Sigmoid colon (tissue), 7 donors: ENCODE measurements around the gene MERTK. TPM values are rescaled to one million over a fixed set of nuclear protein-coding genes. Genes with fewer than 3 reads are reported as not detected.

Source experiments
- DNase-seq: peaks from one replicate; pipeline ENCODE4 v3.0.0-alpha.2; 2019
- H3K27ac ChIP-seq, 4 donors: fragments of 200-600 bp; sonication (generic); one replicate each; pipeline ENCODE4 v1.5.1; 2016 to 2019; ENCODE audit warnings: mild to moderate bottlenecking in 1 of 4
- H3K27me3 ChIP-seq, 3 donors: fragments of 200-600 bp; sonication (generic); one replicate each; pipeline ENCODE4 v1.5.1; 2019; ENCODE audit warnings: mild to moderate bottlenecking in 1 of 3
- H3K36me3 ChIP-seq, 4 donors: fragments of 200-600 bp; sonication (generic); one replicate each; pipeline ENCODE4 v1.5.1; 2016 to 2019
- H3K4me1 ChIP-seq, 4 donors: fragments of 200-600 bp; sonication (generic); one replicate each; pipeline ENCODE4 v1.5.1; 2017 to 2019
- H3K4me3 ChIP-seq, 4 donors: fragments of 200-600 bp; sonication (generic); one replicate each; pipeline ENCODE4 v1.5.1; 2017 to 2019; ENCODE audit warnings: mild to moderate bottlenecking in 2 of 4, moderate library complexity in 1 of 4
- H3K9me3 ChIP-seq, 4 donors: fragments of 200-600 bp in 3 of 4; sonication (generic) in 3 of 4; one replicate each; pipeline versions ENCODE4 v1.5.1 to v1.6.1; 2013 to 2019
- EP300 ChIP-seq, 4 donors: sonication (generic); formaldehyde crosslinking; IDR thresholded peaks; one replicate each; pipeline ENCODE4 v1.6.1; 2017; ENCODE audit warnings: antibody characterized with exemption in 4 of 4
- POLR2A ChIP-seq, 2 donors: fragments of 450-650 bp; IDR thresholded peaks; one replicate each; pipeline ENCODE4 v1.6.1; 2016; ENCODE audit warnings: antibody characterized with exemption in 2 of 2, mild to moderate bottlenecking in 2 of 2, moderate library complexity in 2 of 2
- POLR2AphosphoS5 ChIP-seq, 4 donors: sonication (generic); formaldehyde crosslinking; IDR thresholded peaks; one replicate each; pipeline ENCODE4 v1.6.1; 2017; ENCODE audit warnings: antibody characterized with exemption in 4 of 4
- WGBS, 2 donors: extraction: QIAGEN DNeasy Blood & Tissue Kit; methylation state at CpG; one replicate each; pipeline ENCODE4 v1.1.7; 2013; 5-methylcytosine and 5-hydroxymethylcytosine counted together
- intact Hi-C: fragments of 100-400 bp; cut with DNase I; formaldehyde crosslinking; loops from one replicate; pipeline ENCODE4 v1.15.1; 2023
- polyA plus RNA-seq, 3 donors: library from polyadenylated mRNA; stranded (reverse); fragments of 200-250 nt; gene quantifications; one replicate each; pipeline ENCODE4 v1.2.3, GENCODE V29; 2013
- total RNA-seq, 4 donors: library from RNA; depleted of rRNA; stranded (reverse); fragments of >200 nt; gene quantifications; one replicate each; pipeline ENCODE4 v1.1.0, GENCODE V29; 2016
- TF ChIP-seq, protein P1 (sequence below), 4 experiments: fragments of 450-650 bp in 3 of 4; fragments of 200-600 bp in 1 of 4; IDR thresholded peaks; one replicate each; pipeline ENCODE4 v1.5.1; 2016 to 2019; ENCODE audit warnings: antibody characterized with exemption in 4 of 4, mild to moderate bottlenecking in 3 of 4, moderate library complexity in 2 of 4
- donor health status: healthy with polysubstance abuse.
- donor health status: Bipolar disorder and iron deficiency.
- donor health status: healthy.

The MERTK gene
- total and polyA plus RNA-seq, 7 donors: 2.4 to 31.6 (median 14.4) TPM

GRCh38 chr2:111978452-111979170, 80.2 kb downstream of the MERTK start:
- no peak overlapping the region for H3K4me3 ChIP-seq
- no peaks in the 10 kb centered on the region for H3K4me1 ChIP-seq
- H3K27ac ChIP-seq: no peak overlapping the region
- peaks cover 0 to 30% (median 7%) of the 10 kb centered on the region in 4 donors for H3K36me3 ChIP-seq
- intact Hi-C loops: no loop called here
- H3K9me3 ChIP-seq: no peaks in the 10 kb centered on the region
- H3K27me3 ChIP-seq: no peaks in the 10 kb centered on the region
- DNase-seq: no peak
- WGBS, 2 donors: 75 to 76% methylated on average over 7 of the region's 7 CpGs
- TF ChIP-seq, protein P1, sequence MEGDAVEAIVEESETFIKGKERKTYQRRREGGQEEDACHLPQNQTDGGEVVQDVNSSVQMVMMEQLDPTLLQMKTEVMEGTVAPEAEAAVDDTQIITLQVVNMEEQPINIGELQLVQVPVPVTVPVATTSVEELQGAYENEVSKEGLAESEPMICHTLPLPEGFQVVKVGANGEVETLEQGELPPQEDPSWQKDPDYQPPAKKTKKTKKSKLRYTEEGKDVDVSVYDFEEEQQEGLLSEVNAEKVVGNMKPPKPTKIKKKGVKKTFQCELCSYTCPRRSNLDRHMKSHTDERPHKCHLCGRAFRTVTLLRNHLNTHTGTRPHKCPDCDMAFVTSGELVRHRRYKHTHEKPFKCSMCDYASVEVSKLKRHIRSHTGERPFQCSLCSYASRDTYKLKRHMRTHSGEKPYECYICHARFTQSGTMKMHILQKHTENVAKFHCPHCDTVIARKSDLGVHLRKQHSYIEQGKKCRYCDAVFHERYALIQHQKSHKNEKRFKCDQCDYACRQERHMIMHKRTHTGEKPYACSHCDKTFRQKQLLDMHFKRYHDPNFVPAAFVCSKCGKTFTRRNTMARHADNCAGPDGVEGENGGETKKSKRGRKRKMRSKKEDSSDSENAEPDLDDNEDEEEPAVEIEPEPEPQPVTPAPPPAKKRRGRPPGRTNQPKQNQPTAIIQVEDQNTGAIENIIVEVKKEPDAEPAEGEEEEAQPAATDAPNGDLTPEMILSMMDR (IDR thresholded peaks at IDR 0.05): no peak
- TF ChIP-seq POLR2AphosphoS5 (IDR thresholded peaks at IDR 0.05) (no peak), EP300 (IDR thresholded peaks at IDR 0.05) (no peak), POLR2A (IDR thresholded peaks at IDR 0.05) (no peak)

GRCh38 chr2:111981666-111982065, 83.3 kb downstream of the MERTK start:
- Histone ChIP-seq H3K36me3 (peaks cover 0 to 37% (median 9%) of the 10 kb centered on the region in 4 donors), H3K27ac (no peak overlapping the region), H3K27me3 (no peaks in the 10 kb centered on the region), H3K4me1 (no peaks in the 10 kb centered on the region), H3K4me3 (no peak overlapping the region), H3K9me3 (no peaks in the 10 kb centered on the region)
- WGBS, 2 donors: 97% methylated on average over 2 of the region's 2 CpGs
- intact Hi-C loops: no loop called here
- TF ChIP-seq POLR2A (IDR thresholded peaks at IDR 0.05) (no peak), EP300 (IDR thresholded peaks at IDR 0.05) (no peak), POLR2AphosphoS5 (IDR thresholded peaks at IDR 0.05) (no peak)
- TF ChIP-seq, protein P1 (IDR thresholded peaks at IDR 0.05): no peak
- no peak for DNase-seq

- 83 to 90% methylated on average over 5 of the region's 5 CpGs for WGBS, 2 donors
- DNase-seq: no peak
- Histone ChIP-seq H3K36me3 (peaks cover 0 to 29% (median 9%) of the 10 kb centered on the region in 4 donors), H3K27ac (no peak overlapping the region), H3K4me1 (no peaks in the 10 kb centered on the region), H3K9me3 (no peaks in the 10 kb centered on the region), H3K27me3 (no peaks in the 10 kb centered on the region), H3K4me3 (no peak overlapping the region)
- intact Hi-C loops: no loop called here
- TF ChIP-seq POLR2A (IDR thresholded peaks at IDR 0.05) (no peak), POLR2AphosphoS5 (IDR thresholded peaks at IDR 0.05) (no peak), EP300 (IDR thresholded peaks at IDR 0.05) (no peak)
- TF ChIP-seq, protein P1 (IDR thresholded peaks at IDR 0.05): no peak
Measured at GRCh38 chr2:111982822-111983221, 84.4 kb downstream of the MERTK start.

DNA sequence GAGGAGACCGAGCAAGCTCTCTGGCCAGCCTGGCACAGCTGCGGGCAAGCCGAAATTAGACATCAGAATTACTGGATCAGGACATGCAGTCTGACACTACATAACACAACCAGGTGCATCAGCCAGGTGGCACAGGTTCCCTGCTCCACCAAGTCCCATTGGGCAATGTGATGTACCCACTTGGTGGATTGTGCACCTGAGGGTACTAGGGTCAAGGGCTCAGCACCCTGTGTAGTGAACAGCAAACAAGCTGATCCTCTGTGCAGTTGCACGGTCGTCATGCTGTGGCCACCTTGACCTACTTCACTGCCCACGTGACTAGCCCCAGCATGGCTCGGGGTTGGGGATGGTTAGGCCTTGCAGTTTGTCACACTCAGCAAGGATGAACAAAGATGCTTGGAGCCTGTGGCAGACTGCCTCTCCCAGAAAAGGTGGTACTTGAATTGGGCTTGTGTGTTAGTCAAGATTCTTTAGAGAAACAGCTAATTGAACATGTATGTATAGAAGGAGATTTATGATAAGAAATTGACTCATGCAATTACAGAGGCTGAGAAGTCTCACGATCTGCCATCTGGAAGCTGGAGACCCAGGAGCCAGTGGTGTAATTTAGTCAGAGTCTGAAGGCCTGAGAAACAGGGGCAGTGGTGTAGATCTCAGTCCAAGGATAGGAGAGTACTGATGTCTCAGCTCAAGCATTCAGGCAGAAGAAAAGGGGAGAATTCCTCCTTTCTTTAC, 85.2 kb downstream of the MERTK start:
- intact Hi-C loops: no loop called here
- H3K9me3 ChIP-seq: no peaks in the 10 kb centered on the region
- H3K4me1 ChIP-seq: no peaks in the 10 kb centered on the region
- H3K36me3 ChIP-seq: peaks cover 0 to 37% (median 9%) of the 10 kb centered on the region in 4 donors
- 74 to 92% methylated on average over 8 of the region's 8 CpGs for WGBS, 2 donors
- H3K27me3 ChIP-seq: no peaks in the 10 kb centered on the region
- H3K4me3 ChIP-seq: no peak overlapping the region
- no peak for DNase-seq
- TF ChIP-seq, protein P1 (IDR thresholded peaks at IDR 0.05): no peak
- TF ChIP-seq POLR2AphosphoS5 (IDR thresholded peaks at IDR 0.05): no peak
- no peak overlapping the region for H3K27ac ChIP-seq
